Mucosa of stomach (tissue), 1 donor: ENCODE data around the gene INTS6.
"Not testable (repeated sequence)": the region's sequence is repeated elsewhere in the genome, so short reads cannot be mapped to it uniquely, and the experiment has no call there.

ENCODE experiments used
- H3K27me3 ChIP-seq: one replicate; pipeline ENCODE4 v1.7.0; 2013; ENCODE audit warnings: mild to moderate bottlenecking, low read length; ENCODE audit not compliant: control insufficient read depth, insufficient read depth
- H3K36me3 ChIP-seq: one replicate; pipeline ENCODE4 v1.7.0; 2013; ENCODE audit warnings: low read length; ENCODE audit not compliant: control insufficient read depth, insufficient read depth
- H3K4me1 ChIP-seq: one replicate; pipeline ENCODE4 v1.7.0; 2013; ENCODE audit warnings: mild to moderate bottlenecking, low read length; ENCODE audit not compliant: control insufficient read depth, insufficient read depth
- H3K4me3 ChIP-seq: one replicate; pipeline ENCODE4 v1.7.0; 2013; ENCODE audit warnings: low read length
- H3K9ac ChIP-seq: one replicate; pipeline ENCODE4 v1.7.0; 2013; ENCODE audit warnings: mild to moderate bottlenecking, low read length, moderate library complexity
- H3K9me3 ChIP-seq: one replicate; pipeline ENCODE4 v1.7.0; 2013; ENCODE audit warnings: mild to moderate bottlenecking, low read length, moderate library complexity; ENCODE audit not compliant: control insufficient read depth
- donor health status: Pancreatic carcinoma.

Gene INTS6

DNA sequence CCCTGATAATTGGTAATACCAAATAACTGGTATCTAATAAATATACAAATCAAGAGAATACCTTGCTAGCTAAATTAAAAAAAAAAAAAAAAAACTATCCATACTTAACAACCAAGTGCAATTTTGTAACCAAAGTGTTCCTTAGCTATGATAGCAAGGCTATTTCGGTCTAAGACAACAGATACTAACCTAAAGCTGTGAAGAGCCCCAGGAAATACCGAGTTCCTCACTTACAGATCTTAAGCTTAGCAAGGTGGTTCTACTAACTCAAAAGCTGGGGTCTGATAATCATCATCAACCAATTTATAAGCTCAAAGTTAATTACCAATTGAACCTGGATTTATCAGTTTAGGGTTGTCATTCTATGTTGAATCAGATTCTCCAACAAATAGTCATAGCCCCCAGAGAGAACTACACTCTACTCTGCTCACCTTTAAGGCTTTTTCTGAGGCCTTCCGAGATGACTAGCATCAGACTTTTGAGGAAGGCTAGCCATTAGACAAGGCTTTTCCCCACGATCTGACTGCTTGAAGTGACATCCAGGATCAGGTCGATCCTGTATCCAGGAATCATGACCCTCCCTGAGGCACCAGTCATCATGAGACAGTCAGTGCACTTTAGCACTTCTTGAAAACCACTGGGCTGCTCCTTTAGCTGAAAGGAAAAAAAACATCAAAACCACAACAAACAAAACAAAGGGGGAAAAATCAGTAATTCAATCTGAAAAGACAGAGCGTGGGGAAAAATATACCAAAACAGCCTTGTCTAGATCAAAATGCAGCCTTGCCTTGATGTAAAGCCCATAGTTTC is 31.9 kb downstream of the INTS6 start:
- H3K36me3 ChIP-seq: no peaks in the 10 kb centered on the region
- peaks cover 12% of the 10 kb centered on the region for H3K4me1 ChIP-seq

GRCh38 chr13:51419001-51419636 is 33.7 kb downstream of the INTS6 start:
- peaks cover 5% of the 10 kb centered on the region for H3K4me1 ChIP-seq
- H3K36me3 ChIP-seq: no peaks in the 10 kb centered on the region
- no peaks in the 10 kb centered on the region for H3K27me3 ChIP-seq
- no peak overlapping the region for H3K9ac ChIP-seq
- H3K4me3 ChIP-seq: no peak overlapping the region
- no peaks in the 10 kb centered on the region for H3K9me3 ChIP-seq

More for the DNA sequence above, 31.9 kb downstream of the INTS6 start:
- no peak overlapping the region for H3K9ac ChIP-seq
- H3K27me3 ChIP-seq: no peaks in the 10 kb centered on the region
- H3K4me3 ChIP-seq: no peak overlapping the region
- no peaks in the 10 kb centered on the region for H3K9me3 ChIP-seq

DNA sequence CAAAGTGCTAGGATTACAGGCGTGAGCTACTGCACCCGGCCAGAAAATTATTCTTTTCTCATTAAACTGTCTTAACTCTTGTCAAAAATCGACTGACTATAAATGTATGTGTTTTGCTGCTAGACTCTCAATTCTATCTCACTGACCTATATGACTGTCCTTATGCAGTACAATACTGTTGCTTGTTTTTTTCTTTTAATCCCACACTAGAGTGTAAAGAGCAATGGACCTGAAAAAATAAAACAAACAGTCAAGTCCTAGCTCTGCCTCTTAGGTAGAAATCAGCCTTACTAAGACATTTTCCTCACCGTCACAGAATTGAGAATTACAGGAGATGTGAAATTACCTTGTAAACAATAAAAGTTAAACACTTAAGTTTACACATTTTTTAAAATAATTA is 35.1 kb downstream of the INTS6 start:
- H3K9me3 ChIP-seq: no peaks in the 10 kb centered on the region
- H3K4me3 ChIP-seq: no peak overlapping the region
- no peak overlapping the region for H3K9ac ChIP-seq
- no peaks in the 10 kb centered on the region for H3K36me3 ChIP-seq
- H3K4me1 ChIP-seq: peaks cover 5% of the 10 kb centered on the region
- H3K27me3 ChIP-seq: no peaks in the 10 kb centered on the region

GRCh38 chr13:51416107-51416506 is 36.7 kb downstream of the INTS6 start:
- H3K9ac ChIP-seq: no peak overlapping the region
- no peaks in the 10 kb centered on the region for H3K36me3 ChIP-seq
- no peak overlapping the region for H3K4me3 ChIP-seq
- no peaks in the 10 kb centered on the region for H3K9me3 ChIP-seq
- H3K27me3 ChIP-seq: no peaks in the 10 kb centered on the region
- H3K4me1 ChIP-seq: peaks cover 3% of the 10 kb centered on the region

DNA sequence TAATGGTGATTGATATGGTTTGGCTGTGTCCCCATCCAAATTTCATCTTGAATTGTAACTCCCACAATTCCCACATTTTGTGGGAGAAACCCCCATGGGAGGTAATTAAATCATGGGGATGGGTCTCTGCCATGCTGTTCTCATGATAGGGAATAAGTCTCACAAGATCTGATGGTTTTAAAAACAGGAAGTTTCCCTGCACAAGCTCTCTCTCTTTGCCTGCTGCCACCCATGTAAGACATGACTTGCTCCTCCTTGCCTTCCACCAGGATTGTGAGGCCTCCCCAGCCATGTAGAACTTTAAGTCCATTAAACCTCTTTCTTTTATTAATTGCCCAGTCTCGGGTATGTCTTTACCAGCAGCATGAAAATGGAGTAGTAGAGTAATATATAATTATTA is 37.5 kb downstream of the INTS6 start:
- H3K27me3 ChIP-seq, H3K9me3 ChIP-seq, H3K36me3 ChIP-seq, H3K9ac ChIP-seq, H3K4me3 ChIP-seq, H3K4me1 ChIP-seq: not testable (repeated sequence)

DNA sequence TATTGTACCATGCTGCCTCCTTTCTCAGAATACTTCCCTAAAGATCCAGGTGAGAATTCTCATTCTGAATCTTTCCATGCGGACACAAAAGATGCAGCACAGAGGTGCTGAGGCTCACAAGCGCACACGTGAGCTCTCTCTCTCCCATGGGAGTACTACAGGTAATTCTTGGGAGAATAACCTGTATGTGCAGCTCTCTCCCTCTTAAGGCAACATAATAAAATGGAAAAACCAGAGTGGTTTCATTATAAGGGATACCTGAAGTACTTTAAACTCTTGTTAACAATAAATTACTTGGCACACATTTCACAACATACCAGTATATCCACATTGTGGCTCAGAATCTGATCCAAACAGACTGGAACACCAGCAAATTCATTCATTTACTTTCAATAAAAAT is 40.4 kb downstream of the INTS6 start:
- no peaks in the 10 kb centered on the region for H3K36me3 ChIP-seq
- H3K27me3 ChIP-seq: no peaks in the 10 kb centered on the region
- no peaks in the 10 kb centered on the region for H3K9me3 ChIP-seq
- no peak overlapping the region for H3K4me3 ChIP-seq
- no peaks in the 10 kb centered on the region for H3K4me1 ChIP-seq
- no peak overlapping the region for H3K9ac ChIP-seq

GRCh38 chr13:51405176-51405575 is 47.7 kb downstream of the INTS6 start:
- no peak overlapping the region for H3K4me3 ChIP-seq
- no peak overlapping the region for H3K9ac ChIP-seq
- H3K27me3 ChIP-seq: no peaks in the 10 kb centered on the region
- H3K4me1 ChIP-seq: no peaks in the 10 kb centered on the region
- H3K9me3 ChIP-seq: no peaks in the 10 kb centered on the region
- no peaks in the 10 kb centered on the region for H3K36me3 ChIP-seq

DNA sequence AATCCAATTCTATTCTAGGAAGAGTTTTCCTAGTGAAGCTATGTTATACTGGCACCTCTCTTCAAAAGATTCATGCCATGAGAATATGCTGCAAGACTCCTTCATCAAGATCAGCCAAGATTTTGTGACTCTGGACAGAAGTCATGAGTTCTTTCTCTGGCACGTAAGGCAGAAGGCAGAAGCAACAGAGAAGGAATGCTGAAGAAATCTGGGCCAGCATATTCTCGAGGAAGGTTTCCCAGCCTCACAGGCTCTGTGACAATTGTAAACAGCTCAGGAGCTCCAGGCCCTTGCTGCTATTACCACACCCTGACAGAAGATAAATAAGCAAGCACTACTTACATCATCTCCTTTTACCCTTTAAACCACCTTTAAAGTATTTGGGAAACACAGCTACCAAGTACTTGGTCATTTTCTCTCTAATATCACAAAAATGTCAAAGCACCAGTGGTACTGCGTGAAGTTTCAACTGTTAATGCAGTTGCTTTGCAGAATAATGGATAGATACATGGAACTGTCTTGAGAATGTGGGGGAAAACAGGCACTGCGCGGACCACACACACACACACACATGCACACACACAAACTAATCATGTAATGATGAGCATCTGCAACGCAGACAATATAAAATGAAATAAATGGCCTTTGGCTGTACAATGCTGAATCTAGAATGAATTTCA is 55.4 kb downstream of the INTS6 start:
- Histone ChIP-seq H3K27me3 (no peaks in the 10 kb centered on the region), H3K4me1 (peaks cover 13% of the 10 kb centered on the region), H3K36me3 (no peaks in the 10 kb centered on the region), H3K9ac (no peak overlapping the region), H3K4me3 (no peak overlapping the region), H3K9me3 (no peaks in the 10 kb centered on the region)

DNA sequence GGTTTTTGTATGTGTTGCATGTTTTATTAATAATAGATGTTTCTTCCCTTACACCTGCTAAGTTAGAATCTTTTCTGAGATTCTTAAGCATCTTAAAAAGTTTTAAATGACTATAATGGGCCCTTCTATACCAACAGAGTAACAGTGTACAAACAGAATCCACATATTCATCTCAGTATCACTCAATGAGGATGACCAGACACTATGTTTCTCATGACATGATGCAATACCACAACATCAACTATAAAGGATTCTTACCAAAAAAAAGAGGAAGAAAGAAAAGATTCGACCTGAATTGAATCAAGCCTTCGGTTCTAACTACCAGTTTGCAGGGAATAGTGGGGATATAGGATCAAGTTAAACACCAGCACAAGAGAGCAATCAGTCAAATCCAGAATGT is 56.5 kb downstream of the INTS6 start:
- H3K36me3 ChIP-seq: no peaks in the 10 kb centered on the region
- H3K4me3 ChIP-seq: no peak overlapping the region
- H3K9ac ChIP-seq: no peak overlapping the region
- H3K27me3 ChIP-seq: no peaks in the 10 kb centered on the region
- H3K9me3 ChIP-seq: no peaks in the 10 kb centered on the region
- peaks cover 13% of the 10 kb centered on the region for H3K4me1 ChIP-seq

GRCh38 chr13:51394724-51395123 is 58.1 kb downstream of the INTS6 start:
- H3K4me1 ChIP-seq: peaks cover 13% of the 10 kb centered on the region
- H3K4me3 ChIP-seq: no peak overlapping the region
- no peaks in the 10 kb centered on the region for H3K27me3 ChIP-seq
- H3K9ac ChIP-seq: no peak overlapping the region
- no peaks in the 10 kb centered on the region for H3K9me3 ChIP-seq
- H3K36me3 ChIP-seq: no peaks in the 10 kb centered on the region

GRCh38 chr13:51385114-51385513 is 67.7 kb downstream of the INTS6 start:
- H3K27me3 ChIP-seq: no peaks in the 10 kb centered on the region
- H3K36me3 ChIP-seq: no peaks in the 10 kb centered on the region
- H3K9me3 ChIP-seq: no peaks in the 10 kb centered on the region
- no peaks in the 10 kb centered on the region for H3K4me1 ChIP-seq
- H3K4me3 ChIP-seq: no peak overlapping the region
- no peak overlapping the region for H3K9ac ChIP-seq

DNA sequence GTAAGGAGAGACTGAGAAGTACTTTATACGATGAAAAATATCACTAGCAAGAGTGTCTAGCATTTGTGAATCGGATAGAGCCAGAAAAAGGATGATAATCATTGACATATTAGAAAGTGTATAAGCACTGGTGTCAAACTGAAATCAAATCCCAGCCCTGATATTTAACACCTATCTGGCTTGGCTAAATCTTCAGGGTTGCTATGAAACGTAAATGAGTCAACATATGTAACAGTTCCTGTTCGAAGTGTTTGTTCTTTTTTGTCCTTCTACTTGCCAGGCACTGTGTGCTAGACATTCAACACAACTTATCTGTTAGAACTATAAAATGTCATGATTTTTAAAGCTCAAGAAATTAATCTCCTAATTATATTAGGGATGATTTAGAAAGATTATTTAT is 72.6 kb downstream of the INTS6 start:
- Histone ChIP-seq H3K9me3 (no peaks in the 10 kb centered on the region), H3K36me3 (no peaks in the 10 kb centered on the region), H3K27me3 (no peaks in the 10 kb centered on the region), H3K4me1 (no peaks in the 10 kb centered on the region), H3K9ac (no peak overlapping the region), H3K4me3 (no peak overlapping the region)
